ENCODE measurements around the gene ACSM5.

ACSM5 gene

DNA sequence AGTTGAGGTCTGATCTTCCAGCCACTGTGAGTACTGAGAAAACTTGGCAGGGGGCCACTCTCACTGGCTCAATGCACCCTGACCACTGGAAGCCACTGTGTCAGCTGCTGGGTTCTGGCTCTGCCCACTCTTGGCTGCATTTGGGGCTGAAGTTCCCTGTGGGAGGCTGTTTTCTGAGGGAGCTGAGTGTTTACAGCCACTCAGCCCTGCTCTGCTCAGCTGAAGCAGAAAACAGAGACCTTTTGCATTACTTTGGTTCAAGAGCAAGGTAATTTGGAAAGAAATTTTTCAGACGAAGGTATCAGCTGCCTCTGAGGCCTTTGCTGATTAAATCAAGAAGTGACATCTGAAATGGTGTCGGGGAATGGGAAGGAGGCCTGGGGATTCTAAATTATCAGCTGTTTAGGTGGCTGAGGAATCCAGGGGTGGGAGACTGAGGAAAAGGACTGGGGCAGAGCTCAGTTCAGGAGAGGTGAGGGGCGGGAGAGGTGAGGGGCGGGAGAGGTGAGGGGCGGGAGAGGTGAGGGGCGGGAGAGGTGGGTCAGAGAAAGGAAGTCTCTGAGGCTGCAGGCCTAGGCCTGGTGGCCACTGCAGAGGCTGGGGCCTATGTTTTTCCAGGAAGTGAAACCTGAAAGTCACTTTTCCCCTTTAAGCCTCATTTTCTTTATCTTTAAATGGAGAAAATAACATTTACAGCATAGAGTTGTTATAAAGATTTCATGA is at the start of gene ACSM5:
Gene ACSM5 (plus strand): TSS at position 137 of the 723 bp plus-strand sequence. CDS start 1,951 bp downstream, outside the sequence.
- DNase-seq (ENCODE audit: low spot score) = no peak

DNA sequence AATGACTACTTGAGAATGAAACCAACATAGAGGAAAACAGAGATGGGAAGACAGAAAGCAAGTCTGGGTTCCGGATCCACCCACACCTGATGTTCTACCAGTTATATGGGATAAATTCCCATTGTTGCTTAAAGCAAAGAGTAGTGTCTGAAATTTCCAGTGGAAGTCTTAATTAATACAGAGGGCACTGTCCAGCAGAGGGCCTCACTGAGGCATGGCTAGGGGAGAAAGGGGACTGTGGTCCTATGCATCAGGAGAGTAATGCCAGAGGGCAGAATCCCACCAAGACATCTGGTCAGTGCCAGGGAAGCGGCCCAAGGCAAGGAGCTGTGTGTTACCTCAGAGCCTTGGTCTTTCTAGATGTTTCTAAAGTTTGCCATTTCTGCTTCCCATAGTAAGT is 49.3 kb upstream of the ACSM5 start:
- no peak for DNase-seq (ENCODE audit: low spot score)

DNA sequence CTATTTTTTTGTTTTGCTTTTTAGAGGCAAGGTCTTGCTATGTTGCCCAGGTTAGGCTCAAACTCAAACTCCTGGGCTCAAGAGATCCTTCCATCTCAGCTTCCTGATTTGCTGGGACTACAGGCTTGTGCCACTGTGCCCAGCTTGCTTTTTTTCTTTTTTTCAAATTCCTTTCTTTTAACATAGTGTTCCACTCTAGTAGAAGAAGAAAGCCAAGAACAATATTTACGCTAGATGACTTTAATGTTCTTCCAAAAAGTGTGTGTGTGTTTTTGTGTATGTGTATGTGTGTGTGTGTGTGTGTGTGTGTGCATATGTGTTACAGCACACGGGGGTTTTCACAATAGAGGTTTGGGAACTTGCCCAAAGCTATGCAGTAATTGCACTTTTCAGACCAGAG is 46.1 kb upstream of the ACSM5 start:
- DNase-seq (ENCODE audit: low spot score) = no peak

- DNase-seq (ENCODE audit: low spot score) = no peak
These were observed 45.3 kb upstream of the ACSM5 start for GRCh38 chr16:20364051-20364450.

DNA sequence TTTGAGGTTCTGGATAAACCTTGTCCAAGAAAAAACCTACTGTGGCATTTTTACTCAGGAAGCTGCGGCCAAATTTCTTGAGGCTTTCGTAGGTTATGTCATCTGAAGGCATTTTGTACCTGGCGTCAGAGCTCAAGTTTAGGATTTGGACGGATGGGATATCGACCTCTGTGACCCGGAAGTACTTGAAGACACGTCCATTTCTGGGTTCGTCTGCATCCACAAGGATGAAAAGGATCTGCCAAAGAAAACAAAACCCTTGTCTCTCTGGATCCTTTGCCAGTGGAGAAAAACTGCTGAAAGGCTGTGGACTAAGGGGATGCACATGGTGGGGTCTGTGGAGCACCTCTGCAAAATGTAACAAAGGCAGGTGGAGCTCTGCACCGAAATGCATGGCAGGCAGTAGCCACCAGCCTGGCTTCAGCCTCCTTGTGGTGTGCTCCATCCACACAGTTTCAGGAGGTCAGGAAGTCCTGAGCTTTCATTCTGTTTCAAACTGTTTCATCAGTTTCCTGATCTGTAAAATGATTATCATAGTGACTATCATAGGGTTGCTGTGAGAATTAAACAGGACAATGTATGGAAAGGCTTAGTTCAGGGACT is 39.8 kb upstream of the ACSM5 start:
- no peak for DNase-seq (ENCODE audit: low spot score)

- DNase-seq (ENCODE audit: low spot score) = no peak
These were observed 36.6 kb upstream of the ACSM5 start for GRCh38 chr16:20372701-20373100.

DNA sequence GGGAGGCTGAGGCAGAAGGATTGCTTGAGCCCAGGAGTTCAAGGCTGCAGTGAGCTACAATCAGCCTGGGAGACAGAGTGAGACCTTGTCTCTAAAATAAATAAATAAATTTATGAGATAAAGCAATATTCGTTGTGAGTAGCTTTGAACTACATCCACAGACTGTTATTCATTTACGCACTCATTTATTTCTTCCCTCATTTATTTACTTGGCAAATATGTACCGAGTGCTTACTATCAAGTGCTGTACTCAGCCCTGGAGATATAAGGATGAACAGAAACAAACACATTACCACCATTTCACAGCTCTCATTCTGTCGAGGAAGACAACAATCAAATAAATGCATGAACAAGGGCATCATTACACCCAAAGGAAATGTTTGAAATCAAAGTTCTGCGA is 32.2 kb upstream of the ACSM5 start:
- DNase-seq (ENCODE audit: low spot score) = no peak

- DNase-seq (ENCODE audit: low spot score) = no peak
These were observed 28.6 kb upstream of the ACSM5 start for GRCh38 chr16:20380782-20381181.

DNA sequence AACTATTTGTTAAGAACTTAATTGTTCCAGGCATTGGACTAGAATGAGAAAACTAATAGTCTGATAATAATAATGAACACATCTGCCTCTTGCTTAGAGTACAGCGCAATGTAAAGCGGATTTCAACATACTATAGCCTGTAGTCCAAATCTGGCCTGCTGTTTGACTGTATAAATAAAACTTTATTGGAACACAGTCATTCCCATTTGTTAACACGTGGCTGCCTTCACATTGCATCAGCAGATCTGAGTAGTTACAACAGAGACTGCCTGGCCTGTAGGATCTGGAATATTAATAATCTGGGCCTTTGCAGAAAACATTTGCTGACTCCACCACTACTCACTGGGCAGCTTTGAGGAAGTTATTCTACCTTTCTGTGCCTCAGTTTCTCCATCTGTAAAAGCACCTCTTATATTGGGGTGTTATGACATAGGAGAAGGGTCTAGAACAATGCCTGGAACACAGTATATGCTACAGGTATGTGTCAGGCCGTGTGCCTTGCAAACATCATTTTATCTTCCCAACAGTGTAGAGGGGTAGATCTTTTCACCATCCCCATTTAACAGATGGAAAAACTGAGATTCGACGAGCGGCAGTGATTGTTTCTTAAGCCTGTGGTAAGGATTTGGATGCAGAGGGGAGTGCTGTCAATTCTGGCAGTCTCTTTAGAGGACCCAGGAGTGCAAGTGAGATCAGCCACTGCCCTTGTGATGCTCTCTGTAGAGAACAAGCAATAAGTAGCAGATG is 27.0 kb upstream of the ACSM5 start:
- no peak for DNase-seq (ENCODE audit: low spot score)

DNA sequence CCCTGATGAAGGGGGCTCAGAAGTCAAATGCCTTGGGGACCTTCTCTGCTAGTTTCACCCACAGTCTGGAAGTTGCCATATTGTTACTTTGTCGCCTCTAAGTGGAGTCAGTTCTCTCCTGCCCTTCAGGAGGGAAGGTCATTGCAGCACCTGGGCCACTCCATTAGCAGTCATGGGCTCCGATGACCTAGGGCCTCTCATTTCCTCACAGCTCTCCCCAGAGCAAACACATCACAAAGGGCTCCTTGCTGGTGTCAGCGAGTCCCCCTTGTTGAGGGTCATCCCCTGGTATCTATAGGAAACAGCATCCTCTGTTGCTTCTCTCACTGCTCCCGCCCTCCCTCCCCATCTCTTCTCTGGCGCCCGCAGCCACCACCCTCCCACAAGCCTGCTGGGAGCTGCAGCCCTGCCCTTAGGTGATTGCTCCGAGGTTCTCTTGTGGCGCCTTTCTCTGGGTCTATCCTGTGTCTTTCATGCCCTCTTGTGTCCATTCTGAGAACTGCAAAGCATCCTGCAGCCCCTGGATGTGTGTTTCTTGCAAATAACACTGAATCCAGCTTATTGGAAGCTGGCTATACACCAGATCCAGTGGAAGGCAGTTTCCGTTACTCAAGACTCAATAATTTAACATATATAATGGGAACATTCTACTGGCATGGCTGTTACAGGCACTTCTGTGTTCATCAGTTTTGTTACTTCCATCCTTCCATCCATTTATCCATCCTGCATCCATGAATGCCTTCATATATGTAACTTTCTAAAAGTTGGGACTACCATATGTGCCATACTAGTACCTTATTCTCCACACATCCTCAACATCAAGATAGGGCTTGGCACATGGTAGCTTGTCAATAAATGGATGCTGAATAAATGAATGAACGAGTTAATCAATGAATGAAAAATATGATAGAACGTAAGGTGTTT is 26.0 kb upstream of the ACSM5 start:
- DNase-seq (ENCODE audit: low spot score) = peak; percentile 35

GRCh38 chr16:20385844-20386832 is 23.2 kb upstream of the ACSM5 start:
- DNase-seq (ENCODE audit: low spot score) = peak; percentile 55

- DNase-seq (ENCODE audit: low spot score) = no peak
These were observed 21.4 kb upstream of the ACSM5 start for GRCh38 chr16:20387978-20388377.

DNA sequence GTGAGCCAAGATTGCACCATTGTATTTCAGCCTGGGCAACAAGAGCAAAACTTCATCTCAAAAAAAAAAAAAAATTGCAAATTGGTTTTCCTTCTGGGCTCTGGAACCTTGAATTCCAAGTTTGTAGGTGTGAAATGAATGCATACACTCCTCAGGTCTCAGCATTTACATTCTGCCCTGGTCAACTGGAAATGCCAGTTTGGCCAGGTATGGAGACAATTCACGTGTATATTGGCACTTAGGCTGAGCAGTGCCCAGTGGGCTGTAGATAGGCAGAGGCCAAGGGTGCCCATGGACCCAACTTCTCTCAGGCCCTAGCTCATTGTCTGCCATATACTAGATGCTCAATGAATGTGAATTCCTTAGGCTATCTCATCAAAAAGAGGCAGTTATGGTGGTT is 20.5 kb upstream of the ACSM5 start:
- no peak for DNase-seq (ENCODE audit: low spot score)

DNA sequence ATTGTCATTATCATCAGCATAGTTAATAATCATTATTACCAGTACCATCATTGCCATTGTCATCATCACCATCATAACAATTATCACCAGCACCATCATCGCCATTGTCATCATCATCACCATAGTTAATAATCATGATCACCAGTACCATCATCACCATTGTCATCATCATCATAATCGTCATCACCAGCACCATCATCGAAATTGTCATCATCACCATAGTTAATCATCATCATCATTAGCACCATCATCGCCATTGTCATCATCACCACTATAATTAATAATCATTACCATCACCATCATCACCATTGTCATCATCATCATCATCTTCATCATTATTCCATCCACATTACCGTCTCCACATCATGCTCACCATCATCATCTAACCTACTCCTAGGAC is 18.3 kb upstream of the ACSM5 start:
- DNase-seq (ENCODE audit: low spot score) = no peak

- DNase-seq (ENCODE audit: low spot score) = no peak
These were observed 15.3 kb upstream of the ACSM5 start for GRCh38 chr16:20393801-20394577.

DNA sequence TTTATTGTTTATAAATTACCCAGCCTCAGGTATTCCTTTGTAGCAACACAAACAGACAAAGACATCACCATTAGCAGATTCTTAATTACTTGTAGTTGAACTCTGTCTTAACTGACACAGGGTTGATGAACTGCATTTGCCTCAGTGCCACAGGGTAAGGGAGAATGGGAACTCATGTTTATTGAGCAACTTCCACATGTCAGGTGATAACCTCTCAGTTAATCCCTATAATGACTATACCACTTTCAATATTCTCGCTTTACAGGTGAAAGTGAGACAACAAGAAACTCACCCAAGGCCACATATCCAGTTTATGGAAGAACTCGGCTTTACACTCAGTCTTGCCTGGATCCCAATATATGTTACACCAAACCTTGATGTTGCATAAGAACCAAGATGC is 13.4 kb upstream of the ACSM5 start:
- no peak for DNase-seq (ENCODE audit: low spot score)

DNA sequence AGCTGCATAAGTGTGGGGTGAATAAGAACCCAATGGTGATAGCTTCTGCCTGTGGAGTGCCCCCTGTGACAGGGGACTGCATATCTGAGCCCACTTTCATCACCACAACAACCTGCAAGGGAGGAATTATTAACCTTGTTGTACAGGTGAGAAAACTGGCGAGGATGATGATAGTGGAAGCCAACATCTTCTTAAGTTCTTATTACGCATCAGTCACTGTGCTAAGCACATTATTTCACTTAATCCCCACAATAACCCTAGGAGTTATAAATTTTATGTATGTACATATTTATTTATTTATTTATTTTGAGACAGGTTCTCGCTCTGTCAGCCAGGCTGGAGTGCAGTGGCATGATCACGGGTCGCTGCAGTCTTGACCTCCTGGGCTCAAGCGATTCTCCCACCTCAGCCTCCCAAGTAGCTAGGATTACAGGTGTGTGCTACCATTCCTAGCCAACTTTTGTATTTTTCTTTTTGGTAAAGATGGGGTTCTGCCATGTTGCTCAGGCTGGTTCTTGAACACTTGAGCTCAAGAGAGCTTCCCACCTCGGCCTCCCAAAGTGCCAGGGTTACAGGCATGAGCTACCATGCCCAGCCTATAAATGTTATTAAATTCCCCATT is 12.4 kb upstream of the ACSM5 start:
- DNase-seq (ENCODE audit: low spot score) = no peak

- no peak for DNase-seq (ENCODE audit: low spot score)
These were observed 11.8 kb upstream of the ACSM5 start for GRCh38 chr16:20397468-20398074.

- DNase-seq (ENCODE audit: low spot score) = no peak
These were observed 10.7 kb upstream of the ACSM5 start for GRCh38 chr16:20398603-20399002.
